Measurements from ENCODE around the gene AURKB.
"Not testable (repeated sequence)": the region's sequence is repeated elsewhere in the genome, so short reads cannot be mapped to it uniquely, and the experiment has no call there.

DNA sequence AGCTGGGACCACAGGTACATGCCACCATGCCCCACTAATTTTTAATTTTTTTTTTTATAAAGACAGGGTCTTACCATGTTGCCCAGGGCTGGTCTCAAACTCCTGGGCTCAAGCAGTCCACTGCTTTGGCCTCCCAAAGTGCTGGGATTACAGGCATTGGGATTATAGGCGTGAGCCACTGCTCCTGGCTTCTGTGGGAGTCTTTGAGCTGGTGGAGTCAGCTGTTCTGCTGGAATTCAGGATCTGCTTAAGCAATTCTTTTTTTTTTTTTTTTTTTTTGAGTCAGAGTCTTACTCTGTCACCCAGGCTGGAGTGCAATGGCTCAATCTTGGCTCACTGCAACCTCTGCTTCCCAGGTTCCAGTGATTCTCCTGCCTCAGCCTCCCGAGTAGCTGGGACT lies 41.0 kb upstream of the AURKB start:
- TF ChIP-seq, protein P1, sequence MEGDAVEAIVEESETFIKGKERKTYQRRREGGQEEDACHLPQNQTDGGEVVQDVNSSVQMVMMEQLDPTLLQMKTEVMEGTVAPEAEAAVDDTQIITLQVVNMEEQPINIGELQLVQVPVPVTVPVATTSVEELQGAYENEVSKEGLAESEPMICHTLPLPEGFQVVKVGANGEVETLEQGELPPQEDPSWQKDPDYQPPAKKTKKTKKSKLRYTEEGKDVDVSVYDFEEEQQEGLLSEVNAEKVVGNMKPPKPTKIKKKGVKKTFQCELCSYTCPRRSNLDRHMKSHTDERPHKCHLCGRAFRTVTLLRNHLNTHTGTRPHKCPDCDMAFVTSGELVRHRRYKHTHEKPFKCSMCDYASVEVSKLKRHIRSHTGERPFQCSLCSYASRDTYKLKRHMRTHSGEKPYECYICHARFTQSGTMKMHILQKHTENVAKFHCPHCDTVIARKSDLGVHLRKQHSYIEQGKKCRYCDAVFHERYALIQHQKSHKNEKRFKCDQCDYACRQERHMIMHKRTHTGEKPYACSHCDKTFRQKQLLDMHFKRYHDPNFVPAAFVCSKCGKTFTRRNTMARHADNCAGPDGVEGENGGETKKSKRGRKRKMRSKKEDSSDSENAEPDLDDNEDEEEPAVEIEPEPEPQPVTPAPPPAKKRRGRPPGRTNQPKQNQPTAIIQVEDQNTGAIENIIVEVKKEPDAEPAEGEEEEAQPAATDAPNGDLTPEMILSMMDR (IDR thresholded peaks at IDR 0.05; ENCODE audit: poor library complexity, severe bottlenecking): not testable (repeated sequence)
- not testable (repeated sequence) for TF ChIP-seq EZH2 (IDR thresholded peaks at IDR 0.05; ENCODE audit: borderline replicate concordance, insufficient read depth, low read length, poor library complexity, severe bottlenecking); SMC3 (conservative IDR thresholded peaks at IDR 0.05; ENCODE audit: poor library complexity); TAF1 (IDR thresholded peaks at IDR 0.05; ENCODE audit: low read depth); EP300 (conservative IDR thresholded peaks at IDR 0.05; ENCODE audit: poor library complexity, severe bottlenecking); POLR2AphosphoS5 (IDR thresholded peaks at IDR 0.05); RAD21 (conservative IDR thresholded peaks at IDR 0.05); MXI1 (conservative IDR thresholded peaks at IDR 0.05; ENCODE audit: poor library complexity, severe bottlenecking)
